Measurements from ENCODE around the gene NKAPL.

NKAPL gene

GRCh38 chr6:28258877-28259777 is at the start of gene NKAPL:
NKAPL (plus strand) TSS chr6:28259297; CDS start chr6:28259372, 75 bp downstream.
- DNase-seq (ENCODE audit: low spot score): peak; percentile 75

- DNase-seq (ENCODE audit: low spot score): no peak
Observed at GRCh38 chr6:28209753-28210535, 49.2 kb upstream of the NKAPL start.

GRCh38 chr6:28211840-28212509 is 47.1 kb upstream of the NKAPL start:
- DNase-seq (ENCODE audit: low spot score): no peak

GRCh38 chr6:28212510-28213212 is 46.4 kb upstream of the NKAPL start:
- no peak for DNase-seq (ENCODE audit: low spot score)

GRCh38 chr6:28213213-28213523 is 45.9 kb upstream of the NKAPL start:
- DNase-seq (ENCODE audit: low spot score): no peak

GRCh38 chr6:28215425-28215824 is 43.7 kb upstream of the NKAPL start:
- no peak for DNase-seq (ENCODE audit: low spot score)

- no peak for DNase-seq (ENCODE audit: low spot score)
Observed at GRCh38 chr6:28217890-28218289, 41.2 kb upstream of the NKAPL start.

- DNase-seq (ENCODE audit: low spot score): peak; percentile 80
Observed at GRCh38 chr6:28218312-28219248, 40.5 kb upstream of the NKAPL start.

- DNase-seq (ENCODE audit: low spot score): no peak
Observed at GRCh38 chr6:28220257-28221133, 38.6 kb upstream of the NKAPL start.

GRCh38 chr6:28224131-28225055 is 34.7 kb upstream of the NKAPL start:
- no peak for DNase-seq (ENCODE audit: low spot score)

GRCh38 chr6:28225056-28225834 is 33.9 kb upstream of the NKAPL start, which contains the start of gene ZSCAN9:
ZSCAN9 (plus strand) TSS chr6:28225275; CDS start chr6:28227085, 1,810 bp downstream.
- peak; percentile 88 for DNase-seq (ENCODE audit: low spot score)

- DNase-seq (ENCODE audit: low spot score): no peak
Observed at GRCh38 chr6:28226460-28226859, 32.6 kb upstream of the NKAPL start.

GRCh38 chr6:28232785-28233184 is 26.3 kb upstream of the NKAPL start:
- DNase-seq (ENCODE audit: low spot score): no peak

- no peak for DNase-seq (ENCODE audit: low spot score)
Observed at GRCh38 chr6:28235912-28236452, 23.1 kb upstream of the NKAPL start.

- no peak for DNase-seq (ENCODE audit: low spot score)
Observed at GRCh38 chr6:28239636-28240035, 19.5 kb upstream of the NKAPL start.

- no peak for DNase-seq (ENCODE audit: low spot score)
Observed at GRCh38 chr6:28240471-28240870, 18.6 kb upstream of the NKAPL start.

- no peak for DNase-seq (ENCODE audit: low spot score)
Observed at GRCh38 chr6:28243946-28244345, 15.2 kb upstream of the NKAPL start.
